Muscle of back (tissue), 11 donors: ENCODE results near the gene LGR6. TPM values are rescaled to one million over a fixed set of nuclear protein-coding genes. Genes with fewer than 3 reads are reported as not detected.
"Not testable (repeated sequence)": the region's sequence is repeated elsewhere in the genome, so short reads cannot be mapped to it uniquely, and the experiment has no call there.

ENCODE experiments used
- DNase-seq, 3 donors: peaks; one replicate each; pipeline versions ENCODE4 v3.0.0 to v3.0.0-alpha.2; 2013
- polyA plus RNA-seq, 10 donors: library from polyadenylated mRNA; unstranded; fragments of 120-200 nt; gene quantifications; one replicate each; pipeline ENCODE4 v1.2.1, GENCODE V29; 2013; ENCODE audit not compliant: insufficient read length in 10 of 10

LGR6 gene
- polyA plus RNA-seq, 10 donors: 0.15 to 8.2 (median 0.53) TPM

DNA sequence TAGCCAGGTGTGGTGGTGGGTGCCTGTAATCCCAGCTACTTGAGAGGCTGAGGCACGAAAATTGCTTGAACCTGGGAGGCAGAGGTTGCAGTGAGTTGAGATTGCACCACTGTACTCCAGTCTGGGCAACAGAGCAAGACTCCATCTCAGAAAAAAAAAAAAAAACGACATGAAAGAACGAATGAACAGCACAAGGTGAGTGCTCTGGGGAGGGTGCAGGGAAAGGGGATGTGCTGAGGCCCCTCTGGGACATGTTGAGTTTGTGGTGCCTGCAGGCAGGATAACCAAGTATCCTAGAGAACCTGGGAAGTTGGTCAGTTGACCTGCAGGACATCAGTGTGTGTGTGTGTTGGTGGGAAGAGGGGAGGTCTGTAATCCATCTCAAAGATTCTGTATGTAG lies 46.6 kb downstream of the LGR6 start:
- not testable (repeated sequence) for DNase-seq

DNA sequence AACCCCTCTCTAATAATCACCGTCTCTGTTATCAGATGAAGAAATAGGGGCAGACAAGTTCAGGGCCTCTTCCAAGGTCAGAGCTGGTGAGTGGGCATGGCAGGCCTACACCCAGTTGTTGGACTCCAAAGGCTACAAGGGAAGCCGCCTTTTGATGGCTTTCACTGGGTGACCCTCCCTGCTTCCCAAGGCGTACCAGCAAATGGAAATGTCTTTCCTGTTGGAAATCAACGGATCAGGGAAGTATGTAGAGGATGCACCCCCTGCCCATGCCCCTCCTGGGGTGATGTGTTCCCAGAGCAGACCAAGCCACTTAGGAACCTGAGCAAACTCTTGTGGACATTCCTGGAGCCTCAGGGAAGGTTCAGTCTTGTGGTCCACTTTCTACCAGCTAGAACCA lies 47.4 kb downstream of the LGR6 start:
- no peak for DNase-seq

DNA sequence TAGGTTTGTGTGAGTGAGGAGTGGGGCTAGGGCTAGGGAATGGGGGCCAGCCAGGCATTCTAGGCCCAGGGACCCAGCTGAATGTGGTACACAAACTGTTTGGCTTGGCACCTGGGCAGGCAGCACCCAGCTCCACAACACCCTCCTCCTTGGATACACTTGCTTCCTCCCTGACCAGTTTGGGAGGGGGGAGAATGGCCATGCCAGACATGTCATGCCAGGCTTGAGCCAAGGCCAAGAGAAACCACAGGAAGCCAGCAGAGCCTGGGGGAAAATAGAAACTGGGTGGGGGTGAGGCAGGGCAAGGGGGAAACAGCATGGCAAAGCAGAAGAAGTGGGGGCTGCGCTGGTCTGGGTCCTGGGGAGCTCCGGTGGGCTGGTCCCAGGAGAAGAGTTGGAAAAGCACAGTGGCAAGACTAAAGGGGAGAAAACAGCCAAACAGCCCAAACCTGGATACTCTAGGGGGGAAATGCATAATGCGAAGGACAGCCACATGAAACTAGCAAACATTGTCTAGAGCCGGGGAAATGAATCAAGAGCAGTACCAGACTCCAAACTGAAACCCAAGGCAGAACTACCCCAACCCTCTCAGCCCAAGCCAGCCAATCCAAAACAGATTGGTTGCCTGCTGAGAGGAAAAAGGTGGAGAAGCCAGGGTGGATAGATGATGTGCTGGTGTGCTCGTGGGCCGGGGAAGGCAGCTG lies 47.9 kb downstream of the LGR6 start:
- DNase-seq: no peak

DNA sequence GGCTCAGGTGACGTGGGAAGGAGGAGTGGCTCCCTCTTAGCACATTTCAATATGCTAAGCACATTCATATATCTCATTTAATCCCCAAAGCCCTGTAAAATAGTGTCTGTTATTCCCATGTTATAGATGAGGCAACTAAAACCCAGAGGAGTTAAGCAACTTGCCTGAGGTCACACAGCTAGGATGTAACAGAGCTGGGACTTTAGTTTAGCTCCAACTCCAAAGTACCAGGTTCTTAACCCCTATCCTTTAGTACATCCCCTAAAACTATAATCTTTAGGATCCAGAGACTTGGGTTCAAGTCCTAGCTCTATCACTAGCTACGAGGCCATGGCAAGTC lies 48.5 kb downstream of the LGR6 start:
- DNase-seq: no peak

DNA sequence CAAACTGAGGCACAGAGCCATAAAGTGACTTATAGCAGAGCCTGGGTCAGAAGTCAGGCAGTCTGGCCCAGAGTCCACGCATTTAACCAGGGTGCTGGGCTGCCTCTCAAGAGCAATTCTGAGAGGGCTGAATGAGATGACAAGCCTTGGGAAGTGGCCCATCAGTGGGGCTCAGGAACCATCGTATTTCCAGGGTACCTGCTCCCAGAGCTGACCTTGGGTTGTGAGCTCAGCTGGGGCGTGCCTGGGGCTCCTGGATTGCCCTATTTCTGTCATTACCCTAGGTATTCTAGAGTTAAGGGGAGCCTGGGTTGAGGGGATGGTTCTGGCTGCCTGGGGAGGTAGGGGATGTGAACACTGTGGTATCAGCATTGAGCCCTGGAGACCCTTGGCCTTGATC lies 49.4 kb downstream of the LGR6 start:
- DNase-seq: no peak

DNA sequence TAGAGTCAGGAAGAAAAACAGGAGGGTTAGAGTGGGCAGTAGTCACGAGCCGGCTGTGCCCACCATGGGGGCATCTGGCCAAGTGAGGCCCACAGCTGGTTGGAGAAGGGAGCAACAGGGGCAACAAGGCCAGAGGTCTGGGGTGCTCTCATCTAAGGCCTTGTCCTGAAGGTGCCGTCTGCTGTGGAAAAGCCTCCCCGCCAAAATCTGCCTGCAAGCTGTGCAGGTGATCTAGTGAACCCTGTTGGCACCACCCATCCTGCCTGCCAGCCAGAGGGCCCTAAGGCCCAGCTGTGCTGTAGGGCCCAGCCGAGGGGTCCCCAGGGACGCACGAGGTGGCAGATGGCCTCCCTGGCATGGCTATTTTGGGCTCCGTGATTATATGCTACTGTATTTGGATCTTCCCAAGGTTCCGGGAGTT lies 51.3 kb downstream of the LGR6 start:
- no peak for DNase-seq

DNA sequence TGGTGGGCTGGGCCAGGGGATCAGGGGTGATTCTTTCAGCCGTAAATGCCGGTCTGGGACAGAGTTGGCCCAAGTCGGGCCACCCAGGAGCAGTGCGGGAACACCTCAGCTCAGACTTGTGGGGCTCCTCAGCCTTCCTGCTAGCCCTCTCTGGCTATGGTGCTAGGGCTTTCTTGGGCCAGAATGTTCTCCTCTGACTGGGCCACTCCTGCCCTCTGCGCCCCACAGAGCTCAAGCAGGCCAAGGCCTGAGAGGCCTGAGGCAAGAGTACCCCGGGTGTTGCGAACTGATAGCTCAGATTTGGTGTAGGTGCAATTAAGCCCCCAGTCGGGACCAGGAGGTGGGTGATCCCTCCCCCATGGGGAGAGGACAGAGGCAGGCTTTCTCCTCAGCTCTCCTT lies 51.8 kb downstream of the LGR6 start:
- no peak for DNase-seq

DNA sequence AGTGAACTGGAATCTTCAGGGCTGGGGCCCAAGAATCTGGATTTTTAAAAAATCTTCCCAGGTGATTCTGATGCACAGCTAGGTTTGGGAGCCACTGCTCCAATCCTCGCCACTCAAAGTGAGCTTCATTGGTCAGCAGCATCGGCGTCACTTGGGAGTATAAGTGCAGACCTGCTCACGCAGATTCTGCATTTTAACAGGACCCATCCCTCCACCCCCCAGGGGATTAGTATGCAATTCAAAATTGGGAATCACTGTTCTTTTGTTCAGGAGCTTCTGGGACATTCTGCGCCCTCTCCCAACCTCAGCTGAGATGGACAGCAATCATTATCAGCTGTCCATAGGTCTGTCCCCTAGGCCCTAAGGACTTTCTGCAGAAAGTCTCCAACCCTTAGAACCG lies 53.5 kb downstream of the LGR6 start:
- DNase-seq: no peak

DNA sequence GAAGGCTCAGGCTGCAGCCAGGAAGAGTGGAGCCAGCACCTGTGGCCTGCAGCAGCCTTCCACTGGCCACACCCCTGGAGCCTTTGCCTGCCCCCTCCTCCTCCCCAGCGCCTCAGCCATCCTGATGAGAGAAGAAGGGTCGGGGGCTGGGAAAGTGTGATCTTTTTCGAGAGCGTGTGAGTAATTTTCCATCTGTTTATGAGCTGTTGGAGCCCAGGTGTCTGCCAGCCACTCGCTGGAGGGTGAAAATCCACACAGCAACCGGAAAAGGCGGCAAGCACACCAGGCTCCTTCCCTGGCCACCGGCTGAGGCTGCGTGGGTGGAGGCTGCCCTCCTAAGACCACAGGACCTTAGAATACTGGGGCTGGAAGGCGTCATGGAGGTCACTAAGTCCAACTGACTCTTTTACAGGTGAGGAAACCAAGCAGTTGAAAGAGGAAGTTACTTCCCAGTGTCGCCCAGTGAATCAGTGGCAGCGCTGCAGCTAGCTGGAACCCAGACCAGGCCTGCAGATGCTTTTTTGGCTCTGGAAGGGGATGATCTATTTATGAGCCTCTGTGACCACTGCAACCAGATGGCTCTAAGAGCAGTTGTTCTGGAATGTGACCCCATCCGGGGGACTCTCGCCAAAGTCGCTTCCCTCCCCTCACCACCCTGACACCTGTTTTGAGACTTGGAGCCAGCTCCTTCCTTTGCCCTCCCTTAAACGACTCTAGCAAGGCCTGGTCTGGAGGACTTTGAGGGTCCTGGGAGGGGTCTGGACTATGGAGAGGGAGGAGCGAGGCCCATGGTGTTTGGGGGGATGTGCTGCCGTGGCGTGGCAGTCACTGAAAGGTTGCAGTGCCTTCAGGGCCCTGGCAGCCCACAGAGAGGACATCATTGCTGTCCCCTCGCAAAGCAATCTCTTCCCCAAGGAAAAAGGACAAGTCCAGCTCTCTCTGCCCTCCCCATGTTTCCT lies 54.5 kb downstream of the LGR6 start:
- peak; percentile 43 to 58 (median 45) for DNase-seq

GRCh38 chr1:202248861-202249260 lies 55.3 kb downstream of the LGR6 start:
- DNase-seq: no peak

DNA sequence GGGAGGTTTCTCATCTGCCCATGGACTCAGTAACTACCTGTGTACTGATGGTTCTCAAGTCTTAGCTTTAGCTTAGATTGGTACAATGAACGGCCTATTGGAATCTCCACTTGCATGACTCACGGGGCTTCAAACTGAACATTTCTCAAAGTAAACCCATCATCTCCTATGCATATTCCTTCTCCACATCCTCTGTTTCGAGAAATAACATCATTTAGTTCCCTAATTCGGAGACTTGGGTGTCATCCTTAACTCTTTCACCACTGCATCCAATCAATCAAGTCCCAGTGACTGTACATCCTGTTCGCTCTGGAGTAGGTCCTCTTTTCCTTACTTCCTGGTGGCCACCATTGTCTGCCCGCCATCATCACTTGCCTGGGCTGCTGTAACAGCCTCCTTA lies 55.8 kb downstream of the LGR6 start:
- DNase-seq: no peak

DNA sequence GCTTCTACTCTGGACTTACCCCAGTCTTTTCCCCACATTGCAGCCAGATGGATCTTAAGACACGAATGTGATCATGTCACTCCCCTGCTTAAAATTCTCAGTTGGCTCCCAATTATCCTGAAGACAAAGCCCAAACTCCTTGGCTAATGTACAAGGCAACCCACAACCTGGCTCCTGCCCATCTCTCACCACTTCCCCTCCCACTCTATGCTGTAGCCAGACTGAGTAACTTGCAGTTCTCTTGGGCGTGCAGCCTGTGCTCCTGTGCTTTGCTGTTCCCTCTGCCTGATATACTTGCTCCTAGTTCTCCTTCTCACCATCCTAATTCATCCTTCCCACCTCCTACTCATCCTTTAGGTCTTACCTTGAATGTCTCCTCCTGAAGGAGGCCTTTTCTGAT lies 56.2 kb downstream of the LGR6 start:
- DNase-seq: peak in 1 of 3 donors; percentile 22

DNA sequence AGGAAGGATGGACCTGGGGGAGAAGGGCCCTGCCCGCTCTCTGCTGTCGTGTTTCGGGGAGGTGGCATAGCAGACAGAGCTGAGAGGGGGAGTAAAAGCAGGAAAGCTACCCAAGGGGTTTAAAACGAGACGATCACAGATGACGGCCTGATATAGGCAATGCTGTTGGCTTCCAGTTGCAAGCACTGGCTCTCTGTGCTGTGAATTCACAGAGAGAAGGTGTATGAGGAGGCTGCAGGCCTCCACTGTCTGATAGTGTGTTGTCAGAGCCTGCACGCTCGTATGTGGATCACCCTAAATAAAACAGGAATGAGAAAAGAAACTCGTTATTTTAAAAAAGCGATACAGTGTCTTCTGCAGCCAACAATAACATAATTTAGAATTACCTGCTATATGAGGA lies 57.4 kb downstream of the LGR6 start:
- no peak for DNase-seq

DNA sequence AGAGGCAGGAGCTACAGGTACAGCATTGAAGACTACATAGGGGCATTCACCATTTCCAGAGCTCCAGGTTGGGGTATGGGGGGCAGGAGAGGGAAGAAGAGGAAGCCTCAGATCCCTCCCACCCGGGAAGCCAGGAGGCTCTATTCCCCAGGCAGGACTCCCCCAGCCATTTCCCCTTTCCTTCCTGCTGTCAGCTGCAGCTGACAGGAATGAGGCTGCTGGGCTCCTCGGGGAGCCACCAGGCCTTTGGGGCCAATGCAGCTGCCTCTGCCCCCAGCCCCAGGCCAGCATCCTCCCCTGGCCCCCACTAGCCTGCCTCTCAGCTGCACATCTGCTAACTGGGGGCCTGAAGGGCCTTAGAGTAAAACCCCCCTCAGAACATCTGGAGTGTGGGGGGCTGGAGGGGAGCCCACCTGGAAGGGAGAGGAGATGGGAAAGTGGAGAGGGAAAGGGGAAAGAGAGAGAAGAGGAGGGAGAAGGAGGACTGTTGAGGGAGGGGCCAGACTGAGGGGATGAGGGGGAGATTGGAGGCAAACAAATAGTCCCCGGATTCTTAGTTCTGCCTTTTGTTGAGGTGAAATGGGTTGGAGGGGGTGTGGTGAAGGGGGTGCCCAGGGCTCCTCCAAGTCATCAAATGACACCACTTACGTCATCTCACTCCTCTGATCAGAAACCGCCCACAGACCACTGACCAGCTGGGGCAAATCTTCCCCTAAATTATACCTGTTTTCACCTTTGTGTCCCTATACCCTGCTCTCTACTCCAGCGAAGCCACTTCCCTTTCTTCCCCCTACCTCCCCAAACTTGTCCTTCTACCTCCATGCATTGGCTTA lies 58.0 kb downstream of the LGR6 start:
- peak in 1 of 3 donors; percentile 37 for DNase-seq

- no peak for DNase-seq
Measured at GRCh38 chr1:202252271-202252670, 58.7 kb downstream of the LGR6 start.

DNA sequence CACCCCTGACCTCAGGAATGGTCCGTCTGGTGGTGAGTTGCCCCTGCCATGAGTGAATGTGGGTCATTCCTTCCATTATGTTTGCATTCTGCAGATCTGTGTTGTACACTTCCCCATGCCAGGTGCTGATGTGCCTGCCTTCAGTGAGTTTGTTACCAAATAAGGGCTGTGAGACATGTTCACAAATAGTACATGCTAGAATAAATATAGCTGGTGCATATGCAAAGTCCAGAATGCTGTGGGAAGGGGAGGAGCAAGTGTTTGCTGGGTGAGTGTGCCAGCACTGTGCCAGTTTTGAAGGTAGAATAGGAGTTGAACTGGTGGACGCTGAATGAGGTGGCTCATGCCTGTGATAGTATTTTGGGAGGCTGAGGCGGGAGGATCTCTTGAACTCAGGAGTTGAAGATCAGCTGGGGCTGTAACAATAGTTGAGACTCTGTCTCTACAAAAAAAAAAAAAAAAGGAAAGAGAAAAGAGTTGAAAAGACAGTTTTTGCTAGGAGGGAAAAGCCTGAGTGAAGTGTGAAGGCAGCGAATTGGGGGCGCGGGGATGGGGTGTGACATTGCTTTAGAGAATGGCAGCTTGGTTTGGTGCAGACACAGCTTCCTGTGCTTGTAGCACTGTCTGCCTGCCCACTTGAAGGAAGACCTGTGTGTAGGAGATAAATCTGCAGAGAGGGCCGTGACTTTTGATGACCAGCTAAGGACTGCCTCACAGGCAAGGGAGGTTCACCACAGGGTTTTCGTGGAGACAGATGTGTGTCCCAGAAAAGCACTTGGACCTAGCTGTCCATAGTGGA lies 61.1 kb downstream of the LGR6 start:
- DNase-seq: no peak

- no peak for DNase-seq
Measured at GRCh38 chr1:202255343-202255742, 61.7 kb downstream of the LGR6 start.

DNA sequence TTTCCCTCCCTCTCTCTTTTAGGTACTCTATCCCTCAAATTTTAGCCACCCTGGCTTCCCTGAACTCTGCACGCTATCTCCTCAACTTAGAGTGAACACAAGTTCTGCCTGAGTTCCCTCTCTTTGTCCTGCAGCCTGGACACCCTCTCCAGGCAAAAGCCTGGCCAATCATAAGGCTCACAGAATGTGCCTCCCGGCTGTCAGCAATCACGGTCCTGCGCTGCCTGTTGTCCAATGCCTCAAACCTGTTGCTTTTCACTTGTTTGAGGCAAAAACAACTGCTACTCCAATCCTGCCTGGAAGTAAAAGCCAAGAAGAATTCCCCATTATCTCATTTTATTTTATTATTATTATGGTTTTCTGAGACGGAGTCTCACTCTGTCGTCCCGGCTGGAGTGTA lies 66.1 kb downstream of the LGR6 start:
- no peak for DNase-seq

DNA sequence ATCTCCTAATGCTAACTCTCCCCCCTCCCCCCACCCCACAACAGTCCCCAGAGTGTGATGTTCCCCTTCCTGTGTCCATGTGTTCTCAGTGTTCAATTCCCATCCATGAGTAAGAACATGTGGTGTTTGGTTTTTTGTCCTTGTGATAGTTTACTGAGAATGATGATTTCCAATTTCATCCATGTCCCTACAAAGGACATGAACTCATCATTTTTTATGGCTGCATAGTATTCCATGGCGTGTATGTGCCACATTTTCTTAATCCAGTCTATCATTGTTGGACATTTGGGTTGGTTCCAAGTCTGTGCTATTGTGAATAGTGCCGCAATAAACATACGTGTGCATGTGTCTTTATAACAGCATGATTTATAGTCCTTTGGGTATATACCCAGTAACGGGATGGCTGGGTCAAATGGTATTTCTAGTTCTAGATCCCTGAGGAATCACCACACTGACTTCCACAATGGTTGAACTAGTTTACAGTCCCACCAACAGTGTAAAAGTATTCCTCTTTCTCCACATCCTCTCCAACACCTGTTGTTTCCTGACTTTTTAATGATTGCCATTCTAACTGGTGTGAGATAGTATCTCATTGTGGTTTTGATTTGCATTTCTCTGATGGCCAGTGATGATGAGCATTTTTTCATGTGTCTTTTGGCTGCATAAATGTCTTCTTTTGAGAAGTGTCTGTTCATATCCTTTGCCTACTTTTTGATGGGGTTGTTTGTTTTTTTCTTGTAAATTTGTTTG lies 67.8 kb downstream of the LGR6 start:
- DNase-seq: not testable (repeated sequence)

GRCh38 chr1:202263628-202264027 lies 70.0 kb downstream of the LGR6 start:
- DNase-seq: no peak

GRCh38 chr1:202264300-202264699 lies 70.7 kb downstream of the LGR6 start:
- DNase-seq: no peak
